Measurements from ENCODE around the gene TXNDC12.

GRCh38 chr1:51986718-51987117, 68.3 kb downstream of the TXNDC12 start:
- TF ChIP-seq CTCF (IDR thresholded peaks at IDR 0.05) (no peak), POLR2A (IDR thresholded peaks at IDR 0.05) (no peak)

Measured in right lobe of liver (tissue), 4 donors.